GM19467 (cell line): Measurements from ENCODE around the gene ST3GAL4.
"Not testable (repeated sequence)": the region's sequence is repeated elsewhere in the genome, so short reads cannot be mapped to it uniquely, and the experiment has no call there.

Source experiments
- ATAC-seq: cut with Tn5 transposase; IDR thresholded peaks from one replicate; pipeline ENCODE4 v1.9.1; 2021; ENCODE audit warnings: mild to moderate bottlenecking, moderate library complexity; ENCODE audit not compliant: unreplicated experiment

ST3GAL4 gene, protein sequence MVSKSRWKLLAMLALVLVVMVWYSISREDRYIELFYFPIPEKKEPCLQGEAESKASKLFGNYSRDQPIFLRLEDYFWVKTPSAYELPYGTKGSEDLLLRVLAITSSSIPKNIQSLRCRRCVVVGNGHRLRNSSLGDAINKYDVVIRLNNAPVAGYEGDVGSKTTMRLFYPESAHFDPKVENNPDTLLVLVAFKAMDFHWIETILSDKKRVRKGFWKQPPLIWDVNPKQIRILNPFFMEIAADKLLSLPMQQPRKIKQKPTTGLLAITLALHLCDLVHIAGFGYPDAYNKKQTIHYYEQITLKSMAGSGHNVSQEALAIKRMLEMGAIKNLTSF

DNA sequence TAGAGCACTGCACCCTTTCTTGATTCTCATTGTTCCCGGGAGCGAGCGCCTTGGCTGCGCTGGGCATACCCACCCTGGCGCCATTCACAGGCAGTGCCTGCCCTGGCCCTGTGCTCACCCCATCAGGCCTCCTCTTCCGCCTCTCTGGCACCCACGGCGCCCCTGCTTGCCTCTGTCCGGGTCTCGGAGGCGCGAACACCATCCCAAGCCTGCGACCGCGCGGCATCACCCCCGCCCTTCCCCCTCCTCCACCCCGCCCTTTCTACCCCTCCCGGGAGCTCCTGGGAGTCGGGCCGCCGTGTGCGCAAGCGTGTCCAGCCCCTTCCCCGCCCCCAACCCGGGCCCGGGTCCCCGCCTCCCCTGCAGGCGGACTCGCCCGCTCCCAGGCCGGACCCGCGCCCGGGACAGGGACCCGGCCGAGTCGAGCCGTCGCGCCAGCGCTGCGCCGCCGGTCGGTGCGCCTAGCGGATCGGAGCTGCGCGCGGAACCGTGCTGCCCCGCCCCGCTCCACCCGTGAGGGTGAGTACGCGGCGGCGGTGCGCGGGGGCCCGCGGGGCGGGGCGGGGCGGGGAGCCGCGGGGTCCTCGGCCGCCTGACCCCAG, at the start of gene ST3GAL4:
Gene ST3GAL4, plus strand, starts transcription at position 363 of the 602 bp plus-strand sequence. CDS start 50,470 bp downstream, outside the sequence.
- ATAC-seq: peak; percentile 51

DNA sequence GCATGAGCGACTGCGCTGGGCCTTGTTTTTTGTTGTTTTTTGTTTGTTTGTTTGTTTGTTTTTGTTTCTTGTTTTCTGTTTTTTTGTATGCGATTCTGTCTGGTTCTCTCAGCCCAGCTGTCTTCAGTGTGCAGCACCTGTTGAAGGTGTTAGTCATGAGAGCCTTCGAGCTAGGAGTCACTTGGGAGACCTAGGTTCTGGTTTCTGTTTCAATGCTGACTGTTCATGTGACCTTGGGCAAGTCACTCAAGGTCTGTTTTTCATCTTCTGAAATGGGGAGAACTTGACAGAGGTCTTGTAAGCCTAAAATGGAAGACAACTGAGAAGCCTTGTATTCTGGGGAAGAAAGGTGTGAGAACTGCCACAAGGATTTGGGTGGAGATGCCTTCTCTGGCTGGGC, 49.8 kb upstream of the ST3GAL4 start:
- peak; percentile 47 for ATAC-seq

DNA sequence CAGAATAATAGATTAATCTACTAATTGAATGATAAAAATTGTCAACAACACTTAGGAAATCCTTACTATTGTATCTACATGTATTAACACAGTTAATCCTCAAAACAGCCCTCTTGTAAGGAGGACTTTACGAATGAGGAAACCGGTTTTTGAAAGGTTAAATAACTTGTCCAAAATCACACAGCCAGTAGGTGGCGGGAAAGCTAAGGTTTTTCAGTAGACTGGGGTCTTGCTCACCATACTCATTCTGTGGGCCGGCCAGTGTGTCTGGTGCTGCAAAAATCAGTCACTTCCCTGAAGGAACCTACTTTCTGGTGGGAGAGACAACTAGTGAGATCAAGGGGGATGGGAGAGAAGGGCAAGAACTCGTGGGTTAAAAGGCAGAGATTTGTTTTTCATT, 47.8 kb upstream of the ST3GAL4 start:
- ATAC-seq: no peak

DNA sequence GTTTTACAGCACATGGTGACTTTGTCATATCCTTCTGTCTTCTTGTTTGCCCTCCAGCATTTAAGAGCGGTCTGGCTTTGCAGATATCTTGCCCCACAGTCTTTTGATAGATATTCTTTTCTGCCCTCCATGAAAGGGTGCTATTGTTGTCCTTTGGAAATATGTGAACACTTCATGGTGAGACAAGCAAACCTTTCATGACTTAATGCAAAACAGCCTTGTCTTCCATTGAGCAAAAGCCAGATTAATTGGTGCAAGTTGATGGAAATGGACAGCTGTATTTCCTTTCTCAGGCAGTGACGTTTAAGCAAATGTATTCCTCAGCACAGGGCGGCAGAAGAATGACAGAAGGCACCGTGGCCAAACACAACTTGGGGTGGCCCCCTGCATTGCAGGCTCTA, 47.2 kb upstream of the ST3GAL4 start:
- ATAC-seq: no peak

DNA sequence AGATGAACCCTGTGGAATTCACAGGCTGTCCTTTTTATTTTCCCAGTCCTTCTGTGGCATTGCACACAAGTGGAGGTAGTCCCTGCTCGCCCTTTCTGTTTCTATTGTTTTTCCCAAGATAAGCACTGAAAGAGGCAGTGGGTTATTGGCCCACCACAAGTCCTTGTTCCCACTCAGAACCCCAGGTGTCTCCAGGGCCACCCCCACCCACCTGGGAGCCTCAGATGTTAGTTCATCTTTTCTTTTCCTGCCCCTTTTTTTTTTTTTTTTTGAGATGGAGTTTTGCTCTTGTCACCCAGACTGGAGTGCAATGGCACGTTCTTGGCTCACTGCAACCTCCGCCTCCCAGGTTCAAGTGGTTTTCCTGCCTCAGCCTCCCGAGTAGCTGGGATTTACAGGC, 46.7 kb upstream of the ST3GAL4 start:
- not testable (repeated sequence) for ATAC-seq

DNA sequence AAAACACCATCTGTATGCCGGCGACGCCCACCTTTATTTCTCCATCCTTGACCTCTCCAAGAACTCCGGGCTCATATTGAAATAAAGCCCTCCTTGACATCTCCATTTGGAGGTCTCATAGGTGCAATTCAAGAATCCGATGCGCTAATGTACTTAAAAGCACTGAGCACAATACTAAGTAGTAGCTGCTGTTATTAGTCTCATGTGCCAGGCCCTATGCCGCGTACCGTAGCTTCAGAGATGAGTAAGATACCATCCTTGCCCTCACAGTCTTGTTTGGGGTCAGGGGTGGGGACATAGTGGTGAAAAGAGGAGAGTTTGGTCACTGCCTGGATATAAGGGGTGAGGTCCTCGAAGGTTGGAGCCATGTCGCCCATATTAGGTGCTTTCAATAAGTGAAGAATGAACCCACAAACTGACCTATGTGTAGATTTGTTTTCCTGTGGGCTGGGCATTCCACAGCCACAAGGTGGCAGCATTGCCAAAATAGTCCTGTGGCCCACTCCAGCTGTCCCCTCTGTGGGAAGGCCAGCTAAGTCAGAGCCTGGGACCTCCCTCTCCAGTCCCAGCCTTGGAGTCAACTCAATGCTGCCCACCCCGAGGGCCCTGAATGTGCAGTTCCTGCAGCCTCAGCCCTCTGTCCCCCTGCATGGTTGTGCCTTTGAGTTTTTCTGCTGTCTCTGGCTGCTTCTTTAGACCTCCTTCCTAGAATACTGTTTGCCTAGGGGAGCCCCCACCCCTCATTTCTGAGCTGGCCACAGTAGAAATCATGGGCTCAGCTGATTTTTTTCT, 45.1 kb upstream of the ST3GAL4 start:
- ATAC-seq: no peak

DNA sequence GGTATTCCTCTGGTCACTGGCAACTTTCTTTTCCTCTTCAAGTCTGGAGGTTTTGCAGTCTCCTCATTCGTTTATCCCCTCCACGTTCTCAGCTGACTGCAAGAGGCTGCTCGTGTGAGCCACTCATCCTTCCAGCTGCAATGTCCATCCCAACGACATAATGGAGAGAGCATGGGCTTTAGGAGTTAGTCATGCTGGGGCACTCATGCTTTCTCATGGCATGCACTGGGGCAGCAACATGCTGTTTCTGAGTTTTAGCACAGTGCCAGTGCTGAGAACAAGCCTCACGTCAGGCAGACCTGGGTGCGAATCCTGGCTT, 44.5 kb upstream of the ST3GAL4 start:
- ATAC-seq: no peak

DNA sequence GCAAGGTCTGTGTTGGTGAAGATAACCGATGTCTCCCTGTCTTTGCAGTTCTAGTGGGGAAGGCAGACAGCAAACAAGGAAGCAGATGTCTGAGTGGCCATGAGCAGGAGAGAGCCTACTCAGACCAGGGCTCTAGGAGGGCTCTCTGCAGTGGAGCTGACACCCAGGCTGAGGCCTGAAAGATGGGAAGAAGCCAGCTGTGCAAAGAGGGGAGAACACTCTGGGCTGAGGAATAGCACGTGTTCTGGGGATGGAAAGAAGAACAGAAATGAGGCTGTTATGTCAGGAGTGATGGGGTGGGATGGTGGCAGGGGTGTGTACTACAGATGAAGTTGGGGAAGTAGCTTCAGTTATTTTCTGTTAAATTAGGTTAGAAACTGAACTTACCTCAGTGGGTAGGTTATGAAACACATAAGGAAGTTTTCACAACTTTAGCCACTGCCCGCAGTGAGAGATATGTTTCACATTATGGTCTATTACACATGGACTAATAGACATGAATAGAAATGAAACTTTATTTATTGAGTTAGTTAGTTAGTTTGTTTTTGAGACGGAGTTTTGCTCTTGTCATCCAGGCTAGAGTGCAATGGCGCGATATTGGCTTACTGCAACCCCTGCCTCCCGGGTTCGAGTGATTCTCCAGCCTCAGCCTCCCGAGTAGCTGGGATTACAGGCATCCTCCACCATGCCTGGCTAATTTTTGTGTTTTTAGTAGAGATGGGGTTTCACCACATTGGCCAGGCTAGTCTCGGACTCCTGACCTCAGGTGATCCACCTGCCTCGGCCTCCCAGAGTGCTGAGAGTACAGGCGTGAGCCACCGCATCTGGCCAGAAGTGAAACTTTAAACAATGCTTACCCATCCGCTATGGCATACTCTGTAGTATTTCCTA, 43.8 kb upstream of the ST3GAL4 start:
- peak; percentile 70 for ATAC-seq

DNA sequence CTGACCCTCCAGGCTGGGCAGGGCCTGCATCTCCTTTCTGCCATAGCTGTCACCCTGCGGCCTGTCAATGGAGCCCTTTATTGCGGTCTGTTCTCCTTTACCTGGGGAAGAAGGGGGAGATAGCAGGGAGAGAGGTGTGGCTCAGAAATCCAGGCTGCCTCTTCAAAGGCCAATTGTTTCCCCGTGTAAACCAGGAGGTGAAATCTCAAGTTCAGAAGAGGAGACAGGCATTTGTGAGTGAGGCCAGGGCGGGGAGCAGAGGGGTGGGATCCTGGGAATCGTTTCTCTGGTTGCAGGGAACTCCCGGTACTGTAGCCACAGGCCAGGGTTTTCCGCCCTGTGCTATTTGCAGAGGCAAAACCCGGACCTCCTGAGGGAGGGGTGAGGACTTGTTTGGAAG, 42.5 kb upstream of the ST3GAL4 start:
- ATAC-seq: no peak

DNA sequence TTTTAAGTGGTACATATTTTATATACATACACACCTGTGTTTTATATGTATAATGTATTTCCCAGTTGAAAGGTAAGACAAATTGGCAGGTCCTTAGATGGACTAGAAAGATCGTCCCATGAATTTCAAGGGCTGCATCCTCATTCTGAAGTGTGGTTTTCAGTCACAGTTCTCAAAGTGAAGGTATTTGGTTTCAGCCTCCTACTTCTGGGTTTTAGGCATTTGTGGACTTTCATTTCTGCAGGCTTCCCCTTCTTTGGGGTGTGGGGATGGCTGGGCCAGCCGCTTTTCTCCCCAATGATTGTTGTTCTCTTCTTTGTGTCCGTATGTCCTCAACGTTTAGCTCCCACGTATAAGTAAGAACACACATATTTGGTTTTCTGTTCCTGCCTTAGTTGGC, 41.7 kb upstream of the ST3GAL4 start:
- ATAC-seq: no peak

DNA sequence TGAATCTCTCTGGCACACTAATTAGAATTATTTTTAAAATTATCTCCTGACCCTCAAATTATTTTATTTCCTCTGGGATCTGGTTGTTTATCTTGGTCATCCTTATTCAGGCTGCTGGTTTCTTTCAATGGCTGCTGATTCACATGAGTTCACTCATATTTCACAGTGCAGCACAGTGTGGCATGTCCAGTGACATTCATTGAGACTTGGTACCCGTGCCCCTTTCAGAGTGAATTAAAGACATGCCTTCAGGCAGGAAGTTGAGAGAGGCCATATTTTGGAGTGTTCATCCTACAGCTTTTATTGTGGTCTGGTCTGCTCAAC, 38.1 kb upstream of the ST3GAL4 start:
- no peak for ATAC-seq

DNA sequence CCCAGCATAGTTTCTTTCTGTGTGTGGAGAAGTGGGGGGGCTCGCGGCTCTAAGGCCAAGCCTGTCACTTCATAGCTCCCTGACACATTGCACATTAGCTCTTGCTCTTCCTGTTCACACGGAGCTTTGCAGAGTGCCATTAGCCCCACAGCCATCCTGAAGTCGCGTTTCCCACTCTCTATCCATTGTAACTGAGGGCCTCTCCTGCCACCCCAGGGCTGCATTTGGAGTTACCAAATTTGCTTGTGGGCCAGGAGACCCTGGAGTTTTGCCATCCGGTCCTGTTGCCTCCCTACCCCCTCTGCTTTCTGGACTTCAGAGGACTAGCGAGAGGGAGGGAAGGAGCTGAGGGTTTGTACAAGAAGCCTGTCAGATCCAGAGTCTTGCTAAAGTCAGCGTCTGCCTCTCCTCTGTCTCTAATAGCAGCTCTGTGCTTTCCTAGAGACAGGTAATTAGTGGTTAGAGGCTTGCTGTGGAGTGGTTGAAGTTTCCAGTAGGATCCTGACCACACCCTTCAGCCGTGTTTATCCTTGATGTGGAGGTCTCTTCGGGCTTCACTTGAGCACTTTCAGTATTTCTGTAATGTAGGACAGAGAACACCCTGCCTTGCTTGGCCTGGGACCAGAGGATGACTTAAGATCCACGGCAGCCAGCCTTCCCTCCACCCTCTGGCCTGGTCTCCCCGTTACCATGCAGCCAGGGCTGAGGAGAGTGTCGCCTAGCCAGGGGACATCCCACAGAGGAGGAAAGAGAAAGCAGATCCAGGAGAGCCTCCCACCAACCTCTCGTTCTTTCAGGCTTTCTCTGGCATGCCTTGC, 37.5 kb upstream of the ST3GAL4 start:
- ATAC-seq: peak; percentile 38

DNA sequence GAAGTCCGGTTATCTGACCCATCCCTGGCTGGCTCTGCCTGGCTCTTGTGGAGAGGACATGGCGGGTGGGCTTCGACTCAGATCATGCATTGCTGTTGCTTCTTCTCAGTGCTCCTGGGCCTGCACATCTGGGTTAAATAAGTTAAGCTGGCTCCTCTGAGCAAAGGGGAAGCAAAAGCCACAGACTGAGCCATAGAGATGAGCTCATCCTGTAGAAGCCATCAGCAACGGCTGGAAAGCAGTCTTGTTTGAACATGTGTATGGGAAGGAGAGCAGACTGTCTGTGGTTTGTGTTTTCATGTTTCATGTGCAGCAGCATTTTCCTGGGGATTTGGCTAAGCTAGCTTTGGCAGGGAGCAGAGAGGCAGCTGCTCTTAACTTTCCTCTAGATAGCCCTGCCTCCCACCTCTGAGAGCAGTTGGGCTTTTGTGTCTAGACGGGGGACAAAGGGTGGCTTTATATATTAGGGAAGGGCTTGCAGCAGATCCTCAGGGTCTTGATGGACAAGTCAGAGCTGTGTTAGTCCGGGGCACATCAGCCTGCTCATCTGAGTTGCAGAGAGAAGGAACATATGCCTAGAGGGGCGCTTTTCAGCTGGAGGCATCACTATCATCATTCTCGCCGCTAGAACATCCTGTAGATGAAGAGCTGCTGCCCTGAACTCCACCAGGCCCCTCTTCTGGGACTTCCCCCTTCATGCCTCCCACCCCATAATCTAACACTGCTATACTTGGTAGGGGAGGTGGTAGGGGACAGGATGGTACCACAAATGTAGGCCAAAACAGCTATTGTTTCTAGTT, 36.7 kb upstream of the ST3GAL4 start:
- ATAC-seq: peak; percentile 75

DNA sequence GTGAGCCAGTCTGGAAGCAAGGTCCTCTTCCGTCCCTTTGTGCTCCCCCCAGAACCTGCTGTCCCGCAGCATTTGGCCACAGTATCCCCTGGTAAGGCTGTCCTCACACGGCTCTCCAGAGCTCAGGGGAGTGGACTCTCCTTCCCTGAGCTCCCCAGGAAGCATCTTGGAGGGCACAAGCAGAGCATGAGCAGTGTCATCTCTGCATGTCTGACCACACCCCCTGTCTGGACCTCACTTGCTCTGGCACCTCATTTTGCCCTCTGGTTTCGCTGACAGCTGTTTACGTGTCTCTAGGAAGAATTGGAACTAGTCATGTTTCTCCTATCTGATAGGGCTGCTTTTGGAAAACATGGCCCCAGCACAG, 36.1 kb upstream of the ST3GAL4 start:
- no peak for ATAC-seq

DNA sequence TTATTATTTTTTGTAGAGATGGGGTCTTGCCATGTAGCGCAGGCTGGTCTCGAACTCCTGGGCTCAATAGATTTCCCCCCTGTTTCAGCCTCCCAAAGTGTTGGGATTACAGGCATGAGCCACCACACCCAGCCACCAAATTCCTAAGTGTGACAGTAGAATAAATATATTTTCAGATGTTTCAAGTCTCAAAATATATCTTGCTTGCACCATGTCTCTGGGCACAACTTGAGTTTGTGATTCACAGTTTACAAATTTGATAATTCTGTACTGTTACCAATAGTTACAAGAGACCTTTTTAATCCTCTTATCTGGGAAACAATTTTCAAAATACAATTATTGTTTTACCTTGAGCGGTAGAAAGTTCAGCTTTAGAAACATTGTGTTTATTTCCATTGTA, 32.5 kb upstream of the ST3GAL4 start:
- ATAC-seq: no peak

DNA sequence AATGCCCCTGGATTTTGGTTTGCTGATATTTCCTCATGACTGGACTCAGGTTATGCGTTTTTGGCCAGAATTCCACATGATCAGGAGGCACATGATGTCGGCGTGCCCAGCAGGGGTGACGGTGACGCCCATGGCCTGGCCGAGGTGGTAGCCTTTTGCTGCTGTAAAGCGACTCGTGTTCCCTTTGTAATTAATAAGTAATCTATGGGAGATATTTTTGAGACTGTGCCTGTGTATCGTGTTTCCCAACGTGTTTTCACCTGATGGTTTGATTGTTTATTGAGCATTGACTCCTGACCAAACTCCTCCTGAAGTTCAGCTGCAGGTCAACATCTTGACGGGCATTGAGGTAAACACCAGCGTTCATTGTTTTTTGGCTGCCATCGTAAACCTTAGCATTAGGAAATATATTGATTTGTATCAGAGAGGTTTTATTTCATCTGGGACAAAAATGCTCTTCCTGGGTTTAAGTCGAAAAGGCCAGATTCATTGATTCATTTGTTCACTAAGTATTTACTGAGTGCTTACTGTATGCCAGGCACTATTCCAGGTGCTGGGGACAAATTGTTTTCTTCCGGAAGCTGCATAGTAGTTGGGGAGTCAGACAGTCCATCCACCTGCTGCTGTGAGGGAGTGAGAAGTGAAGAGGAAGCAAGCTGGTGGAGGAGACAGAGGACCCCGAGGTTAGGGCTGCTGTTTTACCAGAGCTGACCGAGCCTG, 28.0 kb upstream of the ST3GAL4 start:
- no peak for ATAC-seq

DNA sequence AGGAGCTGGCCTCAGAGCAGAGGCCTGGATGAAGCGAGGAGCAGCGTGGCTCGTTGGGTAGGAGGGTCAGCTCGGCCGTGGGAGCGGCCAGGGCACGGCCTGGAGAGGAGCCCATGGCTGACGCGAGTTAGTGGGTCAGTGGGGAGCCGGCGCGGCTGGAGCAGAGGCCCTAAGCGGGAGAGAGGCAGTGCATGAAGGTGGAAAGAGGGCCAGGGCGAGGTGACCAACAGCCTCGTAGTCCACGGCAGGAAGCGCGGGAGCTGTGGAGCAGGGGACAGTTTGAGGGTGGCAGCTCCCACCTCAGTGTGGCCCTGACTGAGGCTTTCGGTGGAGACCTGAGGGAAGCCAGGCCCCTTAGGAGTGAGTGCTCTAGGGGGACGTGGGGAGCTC, 27.5 kb upstream of the ST3GAL4 start:
- no peak for ATAC-seq

DNA sequence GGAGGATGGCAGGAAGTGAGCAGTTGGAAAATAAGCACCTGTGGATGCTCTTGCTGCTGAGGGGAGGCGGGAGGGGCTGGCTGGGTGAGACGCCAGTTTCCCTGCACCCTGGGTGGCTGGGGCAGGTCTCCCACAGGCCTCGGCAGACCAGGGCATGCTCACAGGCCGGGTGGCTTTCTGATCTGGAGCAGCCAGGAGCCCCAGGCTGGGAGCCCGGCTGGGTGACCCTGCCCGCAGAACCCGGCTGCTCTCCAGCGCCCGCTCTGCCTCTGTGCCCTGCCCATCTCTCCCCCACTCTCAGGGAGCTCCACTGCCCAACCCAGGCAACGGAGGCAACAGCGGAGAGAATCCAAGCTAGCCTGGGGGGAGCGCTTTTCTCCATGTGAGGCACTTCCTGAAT, 27.0 kb upstream of the ST3GAL4 start:
- ATAC-seq: no peak
